WTC11 (cell line): Measurements from ENCODE around the gene MCOLN3. TPM values are rescaled to one million over a fixed set of nuclear protein-coding genes. Genes with fewer than 3 reads are reported as not detected.

ENCODE experiments used
- ATAC-seq: fragments of 200-7000 bp; cut with Tn5 transposase; 2 replicates; pipeline ENCODE4 v1.10.0; 2021; ENCODE audit warnings: mild to moderate bottlenecking, moderate library complexity
- CTCF ChIA-PET: fragments of 300-600 bp; sonication (Branson Sonifier 250); formaldehyde crosslinking; loops from one replicate; lab custom pipeline; 2021; ENCODE audit warnings: antibody characterized with exemption; lab: Charles Lee
- POLR2A ChIA-PET: fragments of 350-600 bp; sonication (Branson Sonifier 250); formaldehyde crosslinking; loops from one replicate; lab custom pipeline; 2021; ENCODE audit warnings: antibody characterized with exemption; lab: Charles Lee
- DNase-seq: peaks from one replicate; pipeline ENCODE4 v3.0.0; 2021; ENCODE audit warnings: low spot score
- H3K27ac Mint-ChIP-seq: 2 replicates; pipeline ENCODE4 v1.8.0; 2021; ENCODE audit warnings: mixed read lengths
- H3K27me3 Mint-ChIP-seq: 2 replicates; pipeline ENCODE4 v1.8.0; 2021; ENCODE audit warnings: low read depth, mild to moderate bottlenecking, moderate library complexity, mixed read lengths
- H3K36me3 Mint-ChIP-seq: 2 replicates; pipeline ENCODE4 v1.8.0; 2021; ENCODE audit warnings: mixed read lengths
- H3K4me1 Mint-ChIP-seq: 2 replicates; pipeline ENCODE4 v1.8.0; 2022; ENCODE audit warnings: mixed read lengths
- H3K4me3 Mint-ChIP-seq: 2 replicates; pipeline ENCODE4 v1.8.0; 2021; ENCODE audit warnings: mild to moderate bottlenecking, moderate library complexity, mixed read lengths
- H3K9me3 Mint-ChIP-seq: 2 replicates; pipeline ENCODE4 v1.8.0; 2021; ENCODE audit warnings: mixed read lengths
- AR ChIP-seq: fragments of 250-450 bp; sonication (Bioruptor Pico); IDR thresholded peaks from 2 replicates; pipeline ENCODE4 v1.9.0; 2021; ENCODE audit warnings: mild to moderate bottlenecking
- ATF1 ChIP-seq: sonication (generic); formaldehyde crosslinking; IDR thresholded peaks from 2 replicates; pipeline ENCODE4 v1.8.1; 2023; ENCODE audit warnings: mild to moderate bottlenecking, moderate library complexity, missing genetic modification reagents
- ATF2 ChIP-seq: sonication (generic); formaldehyde crosslinking; IDR thresholded peaks from 2 replicates; pipeline ENCODE4 v1.8.1; 2022; ENCODE audit warnings: low read depth, missing genetic modification reagents, borderline replicate concordance
- CBFB ChIP-seq: sonication (generic); formaldehyde crosslinking; IDR thresholded peaks from 2 replicates; pipeline ENCODE4 v1.8.1; 2022; ENCODE audit warnings: mild to moderate bottlenecking, low read depth, missing genetic modification reagents
- GABPB1 ChIP-seq: sonication (generic); formaldehyde crosslinking; IDR thresholded peaks from 2 replicates; pipeline ENCODE4 v1.8.1; 2023; ENCODE audit warnings: mild to moderate bottlenecking, missing genetic modification reagents
- JAZF1 ChIP-seq: fragments of 250-450 bp; sonication (Bioruptor Pico); IDR thresholded peaks from 2 replicates; pipeline ENCODE4 v1.9.0; 2021; ENCODE audit warnings: moderate library complexity, mild to moderate bottlenecking, inconsistent platforms
- JUN ChIP-seq: sonication (generic); formaldehyde crosslinking; IDR thresholded peaks from 2 replicates; pipeline ENCODE4 v1.8.0; 2023; ENCODE audit warnings: mild to moderate bottlenecking, missing genetic modification reagents
- KAT7 ChIP-seq: sonication (generic); formaldehyde crosslinking; IDR thresholded peaks from 2 replicates; pipeline ENCODE4 v1.8.1; 2023; ENCODE audit warnings: missing genetic modification reagents, mild to moderate bottlenecking, borderline replicate concordance
- MYBL2 ChIP-seq: sonication (generic); formaldehyde crosslinking; IDR thresholded peaks from 2 replicates; pipeline ENCODE4 v1.8.1; 2023; ENCODE audit warnings: mild to moderate bottlenecking, moderate library complexity, missing genetic modification reagents
- NFE2L1 ChIP-seq: sonication (generic); formaldehyde crosslinking; IDR thresholded peaks from 2 replicates; pipeline ENCODE4 v1.8.1; 2023; ENCODE audit warnings: missing genetic modification reagents
- PRDM15 ChIP-seq: sonication (generic); formaldehyde crosslinking; IDR thresholded peaks from 2 replicates; pipeline ENCODE4 v1.8.0; 2022; ENCODE audit warnings: missing genetic modification reagents
- SMAD4 ChIP-seq: sonication (generic); formaldehyde crosslinking; IDR thresholded peaks from 2 replicates; pipeline ENCODE4 v1.8.0; 2022; ENCODE audit warnings: mild to moderate bottlenecking, missing genetic modification reagents
- TP53 ChIP-seq: sonication (generic); formaldehyde crosslinking; IDR thresholded peaks from 2 replicates; pipeline ENCODE4 v1.8.1; 2023; ENCODE audit warnings: mild to moderate bottlenecking, missing genetic modification reagents
- ZBTB43 ChIP-seq: sonication (generic); formaldehyde crosslinking; IDR thresholded peaks from 2 replicates; pipeline ENCODE4 v1.8.1; 2023; ENCODE audit warnings: mild to moderate bottlenecking, missing genetic modification reagents
- ZNF121 ChIP-seq: sonication (generic); formaldehyde crosslinking; IDR thresholded peaks from 2 replicates; pipeline ENCODE4 v1.8.0; 2023; ENCODE audit warnings: missing genetic modification reagents
- ZNF423 ChIP-seq: fragments of 250-450 bp; sonication (Bioruptor Pico); IDR thresholded peaks from 2 replicates; pipeline ENCODE4 v2.1.2; 2022; ENCODE audit warnings: mild to moderate bottlenecking, moderate library complexity
- total RNA-seq: library from RNA; stranded (reverse); gene quantifications from 3 replicates; pipeline ENCODE4 v1.2.3, GENCODE V29; 2021

MCOLN3 gene
- total RNA-seq, 1 experiment from 2014 or later: 6.4 TPM

GRCh38 chr1:85024736-85025135, 23.6 kb downstream of the MCOLN3 start:
- H3K36me3 Mint-ChIP-seq: no peaks in the 10 kb centered on the region
- ATAC-seq: peak; percentile 90
- CTCF ChIA-PET: interaction anchor here (0.8 to 4.7 kb wide), 2 partner anchors 23 to 80 kb away, joined by 3 to 90 read pairs; no protein-coding TSS in a partner anchor

GRCh38 chr1:85022700-85023099, 25.6 kb downstream of the MCOLN3 start:
- POLR2A ChIA-PET: no interaction called here
- CTCF ChIA-PET: interaction anchor here (3.4 kb wide), 1 partner anchor 78 kb away, joined by 11 read pairs; no protein-coding TSS in a partner anchor
- Mint-ChIP-seq H3K9me3 (no peaks in the 10 kb centered on the region), H3K27me3 (no peaks in the 10 kb centered on the region), H3K27ac (no peak overlapping the region), H3K36me3 (no peaks in the 10 kb centered on the region), H3K4me1 (no peaks in the 10 kb centered on the region), H3K4me3 (no peak overlapping the region)
- ATAC-seq (no peak), DNase-seq (no peak)
- TF ChIP-seq GABPB1 (CRISPR knock-in tag) (no peak), CBFB (CRISPR knock-in tag) (no peak), JAZF1 (CRISPR knock-in tag) (no peak), TP53 (CRISPR knock-in tag) (no peak), ZNF423 (CRISPR knock-in tag) (no peak), MYBL2 (no peak), PRDM15 (CRISPR knock-in tag) (no peak), KAT7 (CRISPR knock-in tag) (no peak), ATF2 (CRISPR knock-in tag) (no peak)

More at GRCh38 chr1:85024736-85025135, 23.6 kb downstream of the MCOLN3 start:
- Mint-ChIP-seq H3K27ac (no peak overlapping the region), H3K4me3 (no peak overlapping the region), H3K9me3 (no peaks in the 10 kb centered on the region), H3K4me1 (no peaks in the 10 kb centered on the region), H3K27me3 (no peaks in the 10 kb centered on the region)
- TF ChIP-seq SMAD4 (CRISPR knock-in tag) (no peak), ZBTB43 (CRISPR knock-in tag) (no peak), JUN (CRISPR knock-in tag) (no peak), ZNF121 (no peak), AR (CRISPR knock-in tag) (no peak), PRDM15 (CRISPR knock-in tag) (no peak), NFE2L1 (CRISPR knock-in tag) (no peak), ATF1 (no peak)
- peak; percentile 15 for DNase-seq
- POLR2A ChIA-PET: no interaction called here
